HepG2 (cell line): ENCODE results near the gene NFXL1.

Experiments used
- DMTF1 ChIP-seq: sonication (generic); formaldehyde crosslinking; IDR thresholded peaks from 2 replicates; pipeline ENCODE4 v1.4.0; 2020; ENCODE audit warnings: mild to moderate bottlenecking, missing genetic modification reagents
- KDM5B ChIP-seq: sonication (generic); formaldehyde crosslinking; IDR thresholded peaks from 2 replicates; pipeline ENCODE4 v1.4.0; 2020; ENCODE audit warnings: missing genetic modification reagents, mild to moderate bottlenecking, borderline replicate concordance
- POLR2A ChIP-seq, 2 experiments: IDR thresholded peaks; 2 replicates each; pipeline ENCODE4 v1.6.1; 2011; ENCODE audit warnings: low read depth in 2 of 2, low read length in 2 of 2, mild to moderate bottlenecking in 1 of 2, moderate library complexity in 1 of 2; ENCODE audit not compliant: insufficient read depth in 1 of 2
- RFX5 ChIP-seq: IDR thresholded peaks from 2 replicates; pipeline ENCODE4 v1.6.1; 2011; ENCODE audit warnings: low read depth, low read length, improper control_type of control experiment
- STAT6 ChIP-seq: sonication (generic); formaldehyde crosslinking; IDR thresholded peaks from 2 replicates; pipeline ENCODE4 v1.4.0; 2020; ENCODE audit warnings: missing genetic modification reagents, mild to moderate bottlenecking, borderline replicate concordance
- ZNF510 ChIP-seq: sonication (generic); formaldehyde crosslinking; IDR thresholded peaks from 2 replicates; pipeline ENCODE4 v1.4.0; 2020; ENCODE audit warnings: low read depth, mild to moderate bottlenecking, missing genetic modification reagents
- ZNF513 ChIP-seq: sonication (generic); formaldehyde crosslinking; conservative IDR thresholded peaks from 2 replicates; pipeline ENCODE4 v1.5.0; 2020; ENCODE audit warnings: missing genetic modification reagents

- TF ChIP-seq ZNF513 (no peak), STAT6 (CRISPR knock-in tag) (no peak), RFX5 (no peak), DMTF1 (CRISPR knock-in tag) (no peak), ZNF510 (no peak), POLR2A (IDR thresholded peaks at IDR 0.05; ENCODE audit: insufficient read depth in 1 of 2, low read depth in 2 of 2, low read length in 2 of 2) (no peak), KDM5B (CRISPR knock-in tag) (no peak)
These were observed 1.1 kb downstream of the NFXL1 start for GRCh38 chr4:47913330-47913729.
